HG02763 (cell line): ENCODE measurements around the gene PPP1R3G.

Experiments used
- ATAC-seq: cut with Tn5 transposase; IDR thresholded peaks from one replicate; pipeline ENCODE4 v1.9.1; 2021; ENCODE audit warnings: mild to moderate bottlenecking, moderate library complexity; ENCODE audit not compliant: unreplicated experiment

Gene PPP1R3G

GRCh38 chr6:5093231-5094015 is 8.3 kb downstream of the PPP1R3G start:
- no peak for ATAC-seq

- no peak for ATAC-seq
Measured at GRCh38 chr6:5094327-5094726, 9.2 kb downstream of the PPP1R3G start.

- peak; percentile 61 for ATAC-seq
Measured at GRCh38 chr6:5095236-5095635, 10.1 kb downstream of the PPP1R3G start.

GRCh38 chr6:5096482-5096881 is 11.3 kb downstream of the PPP1R3G start:
- ATAC-seq: no peak

GRCh38 chr6:5098501-5099270 is 13.5 kb downstream of the PPP1R3G start:
- no peak for ATAC-seq

GRCh38 chr6:5099537-5099936 is 14.4 kb downstream of the PPP1R3G start:
- no peak for ATAC-seq

GRCh38 chr6:5100806-5101205 is 15.7 kb downstream of the PPP1R3G start:
- no peak for ATAC-seq

- no peak for ATAC-seq
Measured at GRCh38 chr6:5102267-5102970, 17.3 kb downstream of the PPP1R3G start.

- ATAC-seq: no peak
Measured at GRCh38 chr6:5103250-5103649, 18.1 kb downstream of the PPP1R3G start.

GRCh38 chr6:5104667-5105066 is 19.5 kb downstream of the PPP1R3G start:
- ATAC-seq: no peak

GRCh38 chr6:5105146-5105545 is 20.0 kb downstream of the PPP1R3G start:
- ATAC-seq: no peak

- ATAC-seq: no peak
Measured at GRCh38 chr6:5107341-5107740, 22.2 kb downstream of the PPP1R3G start.

GRCh38 chr6:5108068-5108467 is 22.9 kb downstream of the PPP1R3G start:
- ATAC-seq: no peak

- ATAC-seq: no peak
Measured at GRCh38 chr6:5108536-5109150, 23.5 kb downstream of the PPP1R3G start.

GRCh38 chr6:5109436-5109835 is 24.3 kb downstream of the PPP1R3G start:
- ATAC-seq: no peak

GRCh38 chr6:5110246-5110645 is 25.1 kb downstream of the PPP1R3G start:
- ATAC-seq: no peak

GRCh38 chr6:5111626-5112025 is 26.5 kb downstream of the PPP1R3G start:
- ATAC-seq: no peak

- no peak for ATAC-seq
Measured at GRCh38 chr6:5112066-5112799, 27.1 kb downstream of the PPP1R3G start.

GRCh38 chr6:5113096-5113495 is 28.0 kb downstream of the PPP1R3G start:
- no peak for ATAC-seq

GRCh38 chr6:5115168-5115567 is 30.0 kb downstream of the PPP1R3G start:
- no peak for ATAC-seq
